NCI-H226 (cell line): ENCODE measurements around the gene RFLNA.
"Not testable (repeated sequence)": the region's sequence is repeated elsewhere in the genome, so short reads cannot be mapped to it uniquely, and the experiment has no call there.

Source experiments
- DNase-seq: peaks from one replicate; pipeline ENCODE4 v3.0.0-alpha.2; 2015

The RFLNA gene

GRCh38 chr12:124321556-124322270 lies 26.8 kb downstream of the RFLNA start:
- DNase-seq: no peak

- no peak for DNase-seq
These were observed 27.5 kb downstream of the RFLNA start for GRCh38 chr12:124322271-124322998.

- DNase-seq: not testable (repeated sequence)
These were observed 28.1 kb downstream of the RFLNA start for GRCh38 chr12:124322999-124323328.

GRCh38 chr12:124323771-124324530 lies 29.1 kb downstream of the RFLNA start:
- no peak for DNase-seq

GRCh38 chr12:124324803-124325705 lies 30.2 kb downstream of the RFLNA start:
- no peak for DNase-seq

GRCh38 chr12:124326104-124326503 lies 31.2 kb downstream of the RFLNA start:
- DNase-seq: no peak

GRCh38 chr12:124326871-124327270 lies 32.0 kb downstream of the RFLNA start:
- DNase-seq: no peak

GRCh38 chr12:124327362-124328043 lies 32.6 kb downstream of the RFLNA start:
- DNase-seq: no peak

GRCh38 chr12:124328116-124328515 lies 33.2 kb downstream of the RFLNA start:
- DNase-seq: no peak

GRCh38 chr12:124328636-124329035 lies 33.7 kb downstream of the RFLNA start:
- DNase-seq: no peak

- no peak for DNase-seq
These were observed 37.3 kb downstream of the RFLNA start for GRCh38 chr12:124332058-124332672.

GRCh38 chr12:124332900-124333299 lies 38.0 kb downstream of the RFLNA start:
- no peak for DNase-seq

GRCh38 chr12:124333724-124334123 lies 38.8 kb downstream of the RFLNA start:
- DNase-seq: no peak

GRCh38 chr12:124334266-124334665 lies 39.4 kb downstream of the RFLNA start:
- DNase-seq: no peak

GRCh38 chr12:124334976-124335375 lies 40.1 kb downstream of the RFLNA start:
- DNase-seq: no peak

- no peak for DNase-seq
These were observed 40.7 kb downstream of the RFLNA start for GRCh38 chr12:124335426-124336183.

- no peak for DNase-seq
These were observed 41.2 kb downstream of the RFLNA start for GRCh38 chr12:124336184-124336437.

- DNase-seq: no peak
These were observed 42.0 kb downstream of the RFLNA start for GRCh38 chr12:124336742-124337520.

- no peak for DNase-seq
These were observed 42.7 kb downstream of the RFLNA start for GRCh38 chr12:124337622-124338021.

- no peak for DNase-seq
These were observed 43.6 kb downstream of the RFLNA start for GRCh38 chr12:124338448-124338847.
